HepG2 (cell line): Measurements from ENCODE around the gene ZNF691. TPM values are rescaled to one million over a fixed set of nuclear protein-coding genes. Genes with fewer than 3 reads are reported as not detected.

Experiments used
- ATAC-seq: fragments of 200-7000 bp; cut with Tn5 transposase; 3 replicates; pipeline ENCODE4 v1.9.1; 2020; ENCODE audit warnings: mild to moderate bottlenecking, moderate library complexity
- BruUV-seq: library from RNA; stranded (reverse); fragments of 400-500 nt; replicated peaks from 2 replicates; lab custom pipeline; 2021; lab: Mats Ljungman, UMichigan
- CTCF ChIA-PET: fragments of 300-600 bp; formaldehyde crosslinking; extraction: SDS; loops from one replicate; lab custom pipeline; 2021; ENCODE audit warnings: low total read pairs, inconsistent platforms, low intra/inter-chr PET ratio; lab: Yijun Ruan, JAX
- POLR2A ChIA-PET: fragments of 350-600 bp; sonication (Branson Sonifier 250); formaldehyde crosslinking; loops from one replicate; lab custom pipeline; 2020; ENCODE audit warnings: antibody characterized with exemption, inconsistent platforms; lab: Yijun Ruan, JAX
- DNase-seq: peaks from one replicate; pipeline ENCODE4 v3.0.0-alpha.2; 2015; ENCODE audit warnings: low spot score
- FAIRE-seq: peaks from 3 replicates; lab custom pipeline; 2011; peaks lifted over from hg19 to GRCh38; lab: Jason Lieb, UNC
- H2AFZ ChIP-seq: one replicate; pipeline ENCODE4 v1.6.1; 2011; ENCODE audit warnings: low read length, inconsistent platforms
- H3K27ac ChIP-seq: fragments of 300-600 bp; 3 replicates; pipeline ENCODE4 v1.8.0; 2011; ENCODE audit warnings: mixed run types, mild to moderate bottlenecking, mixed read lengths, low read length, inconsistent platforms; ENCODE audit not compliant: insufficient read depth; ENCODE audit errors: extremely low read length
- H3K27me3 ChIP-seq, 2 experiments: fragments of 200-600 bp in 1 of 2; 2 replicates in 1 of 2; 3 replicates in 1 of 2; pipeline versions ENCODE4 v1.6.0 to v1.8.0; 2011; ENCODE audit warnings: low read length in 2 of 2, mild to moderate bottlenecking in 2 of 2, moderate library complexity in 2 of 2, inconsistent platforms in 1 of 2; ENCODE audit not compliant: insufficient read depth in 2 of 2, control insufficient read depth in 1 of 2
- H3K36me3 ChIP-seq, 2 experiments: fragments of 200-600 bp in 1 of 2; replicated peaks in 1 of 2; 2 replicates in 1 of 2; 3 replicates in 1 of 2; pipeline versions ENCODE4 v1.5.1 to v1.8.0; 2011; ENCODE audit warnings: low read length in 2 of 2, inconsistent platforms in 1 of 2; ENCODE audit not compliant: insufficient read depth in 2 of 2, control insufficient read depth in 1 of 2
- H3K4me1 ChIP-seq: 2 replicates; pipeline ENCODE4 v1.5.1; 2012; ENCODE audit warnings: low read length, inconsistent platforms; ENCODE audit not compliant: insufficient read depth
- H3K4me2 ChIP-seq: 2 replicates; pipeline ENCODE4 v1.6.0; 2011; ENCODE audit warnings: low read depth, low read length, inconsistent platforms
- H3K4me3 ChIP-seq, 3 experiments: fragments of 200-600 bp in 1 of 3; sonication (generic), shearing (Covaris generic) in 1 of 3; replicated peaks in 1 of 3; 2 replicates each; pipeline ENCODE4 v1.5.1; 2011 to 2016; ENCODE audit warnings: low read length in 3 of 3, inconsistent platforms in 2 of 3, low read depth in 2 of 3, mild to moderate bottlenecking in 2 of 3, control low read depth in 1 of 3, mixed read lengths in 1 of 3; ENCODE audit not compliant: insufficient read depth in 1 of 3
- H3K79me2 ChIP-seq: one replicate; pipeline ENCODE4 v1.6.1; 2011; ENCODE audit warnings: low read length, inconsistent platforms; ENCODE audit not compliant: insufficient read depth
- H3K9ac ChIP-seq: 2 replicates; pipeline ENCODE4 v1.6.0; 2011; ENCODE audit warnings: mild to moderate bottlenecking, low read depth, low read length, inconsistent platforms; ENCODE audit not compliant: insufficient read depth
- H3K9me3 ChIP-seq: 2 replicates; pipeline ENCODE4 v1.5.1; 2012; ENCODE audit warnings: mild to moderate bottlenecking, low read length
- H4K20me1 ChIP-seq: 2 replicates; pipeline ENCODE4 v1.6.0; 2011; ENCODE audit warnings: inconsistent platforms, mild to moderate bottlenecking, low read length, moderate library complexity; ENCODE audit not compliant: insufficient read depth
- FOXM1 ChIP-seq: sonication (generic); formaldehyde crosslinking; IDR thresholded peaks from 2 replicates; pipeline ENCODE4 v1.5.0; 2020; ENCODE audit warnings: missing genetic modification reagents
- GABPB1 ChIP-seq: IDR thresholded peaks from 2 replicates; pipeline ENCODE4 v1.6.1; 2016; ENCODE audit warnings: mild to moderate bottlenecking, missing genetic modification reagents, moderate library complexity, missing compliant biosample characterization
- HMGXB3 ChIP-seq: sonication (generic); formaldehyde crosslinking; IDR thresholded peaks from 2 replicates; pipeline ENCODE4 v1.4.0; 2020; ENCODE audit warnings: missing genetic modification reagents, borderline replicate concordance
- HOXA7 ChIP-seq: sonication (generic); formaldehyde crosslinking; IDR thresholded peaks from 2 replicates; pipeline ENCODE4 v1.8.1; 2022; ENCODE audit warnings: mild to moderate bottlenecking, missing genetic modification reagents, moderate library complexity
- LCORL ChIP-seq, 2 experiments: fragments of 450-650 bp in 1 of 2; sonication (generic) in 1 of 2; formaldehyde crosslinking in 1 of 2; IDR thresholded peaks; 2 replicates each; pipeline versions ENCODE4 v1.5.0 to v1.6.1; 2017 to 2020; ENCODE audit warnings: antibody characterized with exemption in 1 of 2, missing genetic modification reagents in 1 of 2
- SAP130 ChIP-seq: IDR thresholded peaks from 2 replicates; pipeline ENCODE4 v1.6.1; 2016; ENCODE audit warnings: low read depth
- ZKSCAN8 ChIP-seq: IDR thresholded peaks from 2 replicates; pipeline ENCODE4 v1.6.1; 2016; ENCODE audit warnings: borderline replicate concordance, missing genetic modification reagents, missing compliant biosample characterization
- ZNF790 ChIP-seq: sonication (generic); formaldehyde crosslinking; IDR thresholded peaks from 2 replicates; pipeline ENCODE4 v1.8.0; 2022; ENCODE audit warnings: missing genetic modification reagents, mild to moderate bottlenecking, borderline replicate concordance
- ZNF879 ChIP-seq: sonication (generic); formaldehyde crosslinking; IDR thresholded peaks from 2 replicates; pipeline ENCODE4 v1.8.1; 2023; ENCODE audit warnings: missing genetic modification reagents
- ZNF883 ChIP-seq: sonication (generic); formaldehyde crosslinking; IDR thresholded peaks from 2 replicates; pipeline ENCODE4 v1.5.1; 2020; ENCODE audit warnings: mild to moderate bottlenecking, missing genetic modification reagents; ENCODE audit errors: not compliant biosample characterization
- in situ Hi-C: cut with HindIII; loops from 2 replicates; pipeline ENCODE4 v1.10.0; 2017; ENCODE audit warnings: low pct_unique_long_range_greater_than_20kb; ENCODE audit not compliant: extremely low pct_ligation_motif_present
- intact Hi-C: fragments of 100-400 bp; cut with micrococcal nuclease; formaldehyde crosslinking; loops from one replicate; pipeline ENCODE4 v1.10.0; 2022; ENCODE audit not compliant: unreplicated experiment
- polyA plus RNA-seq, 8 experiments: library from polyadenylated mRNA; depleted of rRNA in 3 of 8; stranded (reverse) in 7 of 8; unstranded in 1 of 8; fragments of >200 nt; fragmentation: Illumina TruSeq in 4 of 8; extraction: Trizol in 4 of 8; gene quantifications; 2 replicates each; pipeline versions ENCODE4 v1.2.1 to v1.2.3, GENCODE V29; 2011 to 2016; ENCODE audit warnings: low read depth in 4 of 8, missing spikeins in 1 of 8, mixed read lengths in 1 of 8; ENCODE audit not compliant: insufficient read depth in 1 of 8
- total RNA-seq, 5 experiments: library from RNA; depleted of rRNA; stranded (reverse); fragments of >200 nt; fragmentation: Illumina TruSeq; extraction: Trizol; gene quantifications; 2 replicates each; pipeline ENCODE4 v1.2.3, GENCODE V29; 2016; ENCODE audit warnings: low read depth in 1 of 5
- TF ChIP-seq, protein P1 (sequence below): sonication (generic); formaldehyde crosslinking; IDR thresholded peaks from 2 replicates; pipeline ENCODE4 v1.8.1; 2022; ENCODE audit warnings: low read depth, mild to moderate bottlenecking, missing genetic modification reagents

The ZNF691 gene
- total and polyA plus RNA-seq, 2 of the 13 experiments (the other 11 are each of a cell fraction or from before 2014, with no cell fraction given) = 7.6 to 7.8 TPM

- TF ChIP-seq LCORL (IDR thresholded peaks at IDR 0.05) = no peak
- TF ChIP-seq LCORL (CRISPR knock-in tag; IDR thresholded peaks at IDR 0.05) = no peak
Observed at GRCh38 chr1:42801832-42802473, 44.5 kb upstream of the ZNF691 start (continued).

DNA sequence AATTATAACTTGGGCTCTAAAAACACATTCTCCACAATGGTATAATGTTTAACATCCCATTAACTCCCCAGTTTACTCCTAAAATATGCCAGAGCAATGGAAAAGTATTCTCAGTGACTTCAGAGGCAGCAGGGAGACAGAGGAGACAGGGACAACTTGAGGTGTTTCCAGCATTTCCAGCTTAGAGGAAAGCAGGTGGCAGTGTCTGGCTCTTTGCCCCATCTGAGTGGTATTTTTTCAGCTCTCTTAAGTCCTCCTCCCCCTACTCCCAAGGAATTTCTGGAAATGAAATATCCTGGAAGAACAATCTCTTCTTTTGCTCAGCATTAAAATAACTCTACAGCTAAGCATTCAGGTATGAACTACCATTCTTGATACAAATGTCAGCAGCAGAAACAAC, 40.2 kb upstream of the ZNF691 start:
- no TSS peak for BruUV-seq
- intact Hi-C loops = no loop called here
- Histone ChIP-seq H3K4me3 (no peak overlapping the region), H3K27me3 (no peaks in the 10 kb centered on the region; a peak in 1 of 5 replicates), H3K9ac (no peak overlapping the region), H3K27ac (no peak overlapping the region), H3K79me2 (no peaks in the 10 kb centered on the region), H3K4me2 (no peak overlapping the region), H3K9me3 (no peaks in the 10 kb centered on the region), H2AFZ (no peak overlapping the region), H3K4me1 (no peaks in the 10 kb centered on the region), H3K36me3 (peaks cover under 1 to 2% of the 10 kb centered on the region in 2 experiments; a peak in 2 of 5 replicates), H4K20me1 (no peaks in the 10 kb centered on the region)
- in situ Hi-C loops = no loop called here
- ATAC-seq (no peak), FAIRE-seq (no peak), DNase-seq (no peak)
- CTCF ChIA-PET = no interaction called here
- POLR2A ChIA-PET = no interaction called here
- no peak for TF ChIP-seq ZNF879 (CRISPR knock-in tag)
- TF ChIP-seq ZNF883 (CRISPR knock-in tag) = no peak
- no peak for TF ChIP-seq SAP130 (CRISPR knock-in tag)
- TF ChIP-seq ZKSCAN8 = no peak
- no peak for TF ChIP-seq ZNF790
- TF ChIP-seq, protein P1, sequence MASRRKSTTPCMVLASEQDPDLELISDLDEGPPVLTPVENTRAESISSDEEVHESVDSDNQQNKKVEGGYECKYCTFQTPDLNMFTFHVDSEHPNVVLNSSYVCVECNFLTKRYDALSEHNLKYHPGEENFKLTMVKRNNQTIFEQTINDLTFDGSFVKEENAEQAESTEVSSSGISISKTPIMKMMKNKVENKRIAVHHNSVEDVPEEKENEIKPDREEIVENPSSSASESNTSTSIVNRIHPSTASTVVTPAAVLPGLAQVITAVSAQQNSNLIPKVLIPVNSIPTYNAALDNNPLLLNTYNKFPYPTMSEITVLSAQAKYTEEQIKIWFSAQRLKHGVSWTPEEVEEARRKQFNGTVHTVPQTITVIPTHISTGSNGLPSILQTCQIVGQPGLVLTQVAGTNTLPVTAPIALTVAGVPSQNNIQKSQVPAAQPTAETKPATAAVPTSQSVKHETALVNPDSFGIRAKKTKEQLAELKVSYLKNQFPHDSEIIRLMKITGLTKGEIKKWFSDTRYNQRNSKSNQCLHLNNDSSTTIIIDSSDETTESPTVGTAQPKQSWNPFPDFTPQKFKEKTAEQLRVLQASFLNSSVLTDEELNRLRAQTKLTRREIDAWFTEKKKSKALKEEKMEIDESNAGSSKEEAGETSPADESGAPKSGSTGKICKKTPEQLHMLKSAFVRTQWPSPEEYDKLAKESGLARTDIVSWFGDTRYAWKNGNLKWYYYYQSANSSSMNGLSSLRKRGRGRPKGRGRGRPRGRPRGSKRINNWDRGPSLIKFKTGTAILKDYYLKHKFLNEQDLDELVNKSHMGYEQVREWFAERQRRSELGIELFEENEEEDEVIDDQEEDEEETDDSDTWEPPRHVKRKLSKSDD (CRISPR knock-in tag) = no peak
- TF ChIP-seq HMGXB3 = no peak
- no peak for TF ChIP-seq HOXA7 (CRISPR knock-in tag)
- TF ChIP-seq FOXM1 (CRISPR knock-in tag) = no peak
- TF ChIP-seq GABPB1 (CRISPR knock-in tag) = no peak
